SU-DHL-6 (cell line): ENCODE results near the gene GOLPH3.

ENCODE experiments used
- H2AFZ ChIP-seq: fragments of 200-600 bp; sonication (generic); 2 replicates; pipeline ENCODE4 v1.6.1; 2014; ENCODE audit warnings: low read depth, mild to moderate bottlenecking, moderate library complexity, mixed read lengths, antibody characterized with exemption, low read length; ENCODE audit not compliant: severe bottlenecking
- H3F3A ChIP-seq: fragments of 200-600 bp; shearing (Covaris generic); 2 replicates; pipeline ENCODE4 v1.6.0; 2016; ENCODE audit warnings: antibody characterized with exemption, mild to moderate bottlenecking; ENCODE audit not compliant: insufficient read depth
- H3K27ac ChIP-seq: fragments of 200-600 bp; sonication (generic); 2 replicates; pipeline ENCODE4 v1.5.1; 2016; ENCODE audit warnings: low read depth, mild to moderate bottlenecking, low read length, moderate library complexity, mixed read lengths
- H3K27me3 ChIP-seq: fragments of 200-600 bp; sonication (generic), shearing (Covaris generic); 2 replicates; pipeline ENCODE4 v1.6.0; 2014; ENCODE audit warnings: mild to moderate bottlenecking, low read length
- H3K36me3 ChIP-seq: fragments of 200-600 bp; sonication (generic); 2 replicates; pipeline ENCODE4 v1.6.1; 2014; ENCODE audit warnings: mild to moderate bottlenecking, low read length, mixed read lengths
- H3K4me2 ChIP-seq: fragments of 300-600, 200-600 bp; shearing (Covaris generic), sonication (generic); 2 replicates; pipeline ENCODE4 v1.6.0; 2014; ENCODE audit warnings: low read length, low read depth, mild to moderate bottlenecking; ENCODE audit not compliant: poor library complexity, severe bottlenecking
- H3K4me3 ChIP-seq: fragments of 200-600 bp; sonication (generic); 2 replicates; pipeline ENCODE4 v1.5.1; 2014; ENCODE audit warnings: antibody characterized with exemption, low read length, mild to moderate bottlenecking, mixed read lengths; ENCODE audit not compliant: insufficient read depth, poor library complexity, severe bottlenecking
- H3K79me2 ChIP-seq: fragments of 200-600 bp; sonication (generic); 2 replicates; pipeline ENCODE4 v1.6.1; 2014; ENCODE audit warnings: mild to moderate bottlenecking, low read length, moderate library complexity; ENCODE audit not compliant: insufficient read depth
- H3K9ac ChIP-seq: fragments of 200-600 bp; sonication (generic); 2 replicates; pipeline ENCODE4 v1.7.0; 2014; ENCODE audit warnings: mild to moderate bottlenecking, low read length
- H3K9me2 ChIP-seq: fragments of 200-600 bp; sonication (generic); replicated peaks from 2 replicates; pipeline ENCODE4 v1.6.1; 2014; ENCODE audit warnings: low read length; ENCODE audit not compliant: insufficient read depth
- H3K9me3 ChIP-seq: fragments of 200-600 bp; sonication (generic); 2 replicates; pipeline ENCODE4 v1.6.1; 2014; ENCODE audit warnings: low read length, mixed read lengths; ENCODE audit not compliant: insufficient read depth
- H4K20me1 ChIP-seq: fragments of 200-600 bp; sonication (generic); 2 replicates; pipeline ENCODE4 v1.6.1; 2014; ENCODE audit warnings: low read depth, mild to moderate bottlenecking, antibody characterized with exemption, low read length, moderate library complexity, mixed read lengths
- EZH2phosphoT487 ChIP-seq: fragments of 200-600 bp; sonication (generic), shearing (Covaris generic); conservative IDR thresholded peaks from 2 replicates; pipeline ENCODE4 v1.6.1; 2018; ENCODE audit warnings: mild to moderate bottlenecking, antibody characterized with exemption, low read length, moderate library complexity, mixed read lengths
- TF ChIP-seq, protein P1 (sequence below): fragments of 200-600 bp; sonication (generic); IDR thresholded peaks from one replicate; pipeline ENCODE4 v1.5.1; 2017; ENCODE audit warnings: antibody characterized with exemption, mild to moderate bottlenecking, low read length, moderate library complexity; ENCODE audit not compliant: insufficient read depth, poor library complexity, severe bottlenecking

GOLPH3 gene

DNA sequence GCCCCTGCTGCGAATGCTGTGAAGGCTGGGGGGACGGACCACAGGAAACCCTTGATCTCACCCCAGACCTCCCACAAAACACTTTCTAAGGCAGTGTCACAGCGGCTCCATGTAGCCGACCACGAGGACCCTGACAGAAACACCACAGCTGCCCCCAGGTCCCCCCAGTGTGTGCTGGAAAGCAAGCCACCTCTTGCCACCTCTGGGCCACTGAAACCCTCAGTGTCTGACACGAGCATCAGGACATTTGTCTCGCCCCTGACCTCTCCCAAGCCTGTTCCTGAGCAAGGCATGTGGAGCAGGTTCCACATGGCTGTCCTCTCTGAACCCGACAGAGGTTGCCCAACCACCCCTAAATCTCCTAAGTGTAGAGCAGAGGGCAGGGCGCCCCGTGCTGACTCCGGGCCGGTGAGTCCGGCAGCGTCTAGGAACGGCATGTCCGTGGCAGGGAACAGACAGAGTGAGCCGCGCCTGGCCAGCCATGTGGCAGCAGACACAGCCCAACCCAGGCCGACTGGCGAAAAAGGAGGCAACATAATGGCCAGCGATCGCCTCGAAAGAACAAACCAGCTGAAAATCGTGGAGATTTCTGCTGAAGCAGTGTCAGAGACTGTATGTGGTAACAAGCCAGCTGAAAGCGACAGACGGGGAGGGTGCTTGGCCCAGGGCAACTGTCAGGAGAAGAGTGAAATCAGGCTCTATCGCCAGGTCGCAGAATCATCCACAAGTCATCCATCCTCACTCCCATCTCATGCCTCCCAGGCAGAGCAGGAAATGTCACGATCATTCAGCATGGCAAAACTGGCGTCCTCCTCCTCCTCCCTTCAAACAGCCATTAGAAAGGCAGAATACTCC is 84.7 kb downstream of the GOLPH3 start:
- no peaks in the 10 kb centered on the region for H3K79me2 ChIP-seq
- H3K9me2 ChIP-seq: no peaks in the 10 kb centered on the region
- no peaks in the 10 kb centered on the region for H3K27me3 ChIP-seq
- H3K9me3 ChIP-seq: no peaks in the 10 kb centered on the region
- H3K4me3 ChIP-seq: no peak overlapping the region
- no peaks in the 10 kb centered on the region for H3K36me3 ChIP-seq
- no peaks in the 10 kb centered on the region for H4K20me1 ChIP-seq
- H3K4me2 ChIP-seq: no peak overlapping the region
- H3K9ac ChIP-seq: no peak overlapping the region
- H2AFZ ChIP-seq: no peak overlapping the region
- no peaks in the 10 kb centered on the region for H3F3A ChIP-seq
- no peak for TF ChIP-seq EZH2phosphoT487
- TF ChIP-seq, protein P1, sequence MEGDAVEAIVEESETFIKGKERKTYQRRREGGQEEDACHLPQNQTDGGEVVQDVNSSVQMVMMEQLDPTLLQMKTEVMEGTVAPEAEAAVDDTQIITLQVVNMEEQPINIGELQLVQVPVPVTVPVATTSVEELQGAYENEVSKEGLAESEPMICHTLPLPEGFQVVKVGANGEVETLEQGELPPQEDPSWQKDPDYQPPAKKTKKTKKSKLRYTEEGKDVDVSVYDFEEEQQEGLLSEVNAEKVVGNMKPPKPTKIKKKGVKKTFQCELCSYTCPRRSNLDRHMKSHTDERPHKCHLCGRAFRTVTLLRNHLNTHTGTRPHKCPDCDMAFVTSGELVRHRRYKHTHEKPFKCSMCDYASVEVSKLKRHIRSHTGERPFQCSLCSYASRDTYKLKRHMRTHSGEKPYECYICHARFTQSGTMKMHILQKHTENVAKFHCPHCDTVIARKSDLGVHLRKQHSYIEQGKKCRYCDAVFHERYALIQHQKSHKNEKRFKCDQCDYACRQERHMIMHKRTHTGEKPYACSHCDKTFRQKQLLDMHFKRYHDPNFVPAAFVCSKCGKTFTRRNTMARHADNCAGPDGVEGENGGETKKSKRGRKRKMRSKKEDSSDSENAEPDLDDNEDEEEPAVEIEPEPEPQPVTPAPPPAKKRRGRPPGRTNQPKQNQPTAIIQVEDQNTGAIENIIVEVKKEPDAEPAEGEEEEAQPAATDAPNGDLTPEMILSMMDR: no peak
- H3K27ac ChIP-seq: no peak overlapping the region

GRCh38 chr5:32088214-32088613 is 85.9 kb downstream of the GOLPH3 start:
- H3K9ac ChIP-seq: no peak overlapping the region
- TF ChIP-seq EZH2phosphoT487: no peak
- no peaks in the 10 kb centered on the region for H3K36me3 ChIP-seq
- no peak overlapping the region for H3K4me3 ChIP-seq
- H3K27me3 ChIP-seq: no peaks in the 10 kb centered on the region
- no peak overlapping the region for H3K4me2 ChIP-seq
- no peaks in the 10 kb centered on the region for H3K79me2 ChIP-seq
- no peaks in the 10 kb centered on the region for H3K9me3 ChIP-seq
- H3K9me2 ChIP-seq: no peaks in the 10 kb centered on the region
- H3F3A ChIP-seq: no peaks in the 10 kb centered on the region
- H2AFZ ChIP-seq: no peak overlapping the region
- no peaks in the 10 kb centered on the region for H4K20me1 ChIP-seq
- H3K27ac ChIP-seq: no peak overlapping the region

DNA sequence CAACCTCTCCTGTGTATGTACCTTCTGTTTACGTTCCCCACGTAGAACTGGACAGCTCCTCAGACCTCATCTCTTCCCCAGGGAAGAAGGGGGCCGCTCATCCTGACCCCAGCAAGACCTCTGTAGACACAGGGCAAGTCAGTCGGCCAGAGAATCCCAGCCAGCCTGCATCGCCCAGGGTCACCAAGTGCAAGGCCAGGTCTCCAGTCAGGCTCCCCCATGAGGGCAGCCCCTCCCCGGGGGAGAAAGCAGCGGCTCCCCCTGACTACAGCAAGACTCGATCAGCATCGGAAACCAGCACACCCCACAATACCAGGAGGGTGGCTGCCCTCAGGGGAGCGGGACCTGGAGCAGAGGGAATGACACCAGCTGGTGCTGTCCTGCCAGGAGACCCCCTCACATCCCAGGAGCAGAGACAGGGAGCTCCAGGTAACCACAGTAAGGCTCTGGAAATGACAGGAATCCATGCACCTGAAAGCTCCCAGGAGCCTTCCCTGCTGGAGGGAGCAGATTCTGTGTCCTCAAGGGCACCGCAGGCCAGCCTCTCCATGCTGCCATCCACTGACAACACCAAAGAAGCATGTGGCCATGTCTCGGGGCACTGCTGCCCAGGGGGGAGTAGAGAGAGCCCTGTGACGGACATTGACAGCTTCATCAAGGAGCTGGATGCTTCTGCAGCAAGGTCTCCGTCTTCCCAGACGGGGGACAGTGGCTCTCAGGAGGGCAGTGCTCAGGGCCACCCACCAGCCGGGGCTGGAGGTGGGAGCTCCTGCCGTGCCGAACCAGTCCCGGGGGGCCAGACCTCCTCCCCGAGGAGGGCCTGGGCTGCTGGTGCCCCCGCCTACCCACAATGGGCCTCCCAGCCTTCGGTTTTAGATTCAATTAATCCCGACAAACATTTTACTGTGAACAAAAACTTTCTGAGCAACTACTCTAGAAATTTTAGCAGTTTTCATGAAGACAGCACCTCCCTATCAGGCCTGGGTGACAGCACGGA is 86.7 kb downstream of the GOLPH3 start:
- H3K36me3 ChIP-seq: no peaks in the 10 kb centered on the region
- H3K9me2 ChIP-seq: no peaks in the 10 kb centered on the region
- no peak overlapping the region for H3K4me2 ChIP-seq
- no peak overlapping the region for H3K4me3 ChIP-seq
- H3K9ac ChIP-seq: no peak overlapping the region
- no peak overlapping the region for H2AFZ ChIP-seq
- TF ChIP-seq, protein P1: no peak
- TF ChIP-seq EZH2phosphoT487: no peak
- H3K9me3 ChIP-seq: no peaks in the 10 kb centered on the region
- H3K27me3 ChIP-seq: no peaks in the 10 kb centered on the region
- no peaks in the 10 kb centered on the region for H3F3A ChIP-seq
- H3K79me2 ChIP-seq: no peaks in the 10 kb centered on the region
- no peaks in the 10 kb centered on the region for H4K20me1 ChIP-seq
- no peak overlapping the region for H3K27ac ChIP-seq
